Measurements from ENCODE around the gene GP5. TPM values are rescaled to one million over a fixed set of nuclear protein-coding genes. Genes with fewer than 3 reads are reported as not detected.

The GP5 gene
- total RNA-seq, 1 experiment from 2014 or later, result not detected

DNA sequence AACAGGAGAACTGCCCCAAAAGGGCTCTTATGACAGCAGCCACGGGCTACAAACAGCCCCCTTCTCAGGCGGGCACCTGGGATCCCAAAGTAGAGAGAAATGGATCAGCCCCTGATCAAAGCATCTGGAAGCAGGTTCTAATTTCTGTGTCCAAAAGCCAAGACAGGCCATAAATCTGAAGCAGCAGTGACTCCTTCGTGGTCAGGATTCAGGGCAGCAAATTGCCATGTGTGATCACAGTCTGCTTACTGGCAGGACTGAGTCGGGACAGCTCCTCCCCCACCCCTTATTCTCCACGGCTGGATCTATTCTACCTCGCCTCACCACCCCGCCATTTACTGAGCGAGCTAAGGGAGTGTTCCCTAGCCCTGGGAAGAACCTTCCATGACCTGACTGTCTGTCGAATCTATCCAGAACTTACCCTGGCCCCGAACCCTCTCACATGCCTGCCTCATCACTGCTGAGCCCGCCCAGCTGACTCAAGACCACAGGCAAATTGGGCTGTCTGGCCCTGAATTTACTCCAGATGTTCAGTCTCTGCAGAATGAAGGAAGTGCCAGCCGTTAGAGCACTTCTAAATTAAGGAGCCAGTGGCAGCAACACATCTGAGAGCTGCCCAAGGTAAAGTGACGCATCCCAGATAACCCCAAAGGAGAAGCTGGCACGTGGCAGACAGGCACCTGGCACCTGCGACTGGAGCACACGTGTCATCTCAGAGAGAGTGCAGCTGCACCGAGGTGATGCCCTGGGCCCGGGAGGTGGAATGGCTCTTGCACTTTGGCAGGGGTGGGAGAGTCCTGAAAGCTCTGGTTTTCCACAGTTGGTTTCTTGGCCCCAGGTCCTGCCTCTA lies 30.8 kb downstream of the GP5 start:
- Mint-ChIP-seq H3K4me3 (no peak overlapping the region), H3K9me3 (no peaks in the 10 kb centered on the region; a peak in 1 of 5 replicates), H3K27ac (no peak overlapping the region), H3K27me3 (ENCODE audit: low read depth) (peaks cover 21% of the 10 kb centered on the region), H3K36me3 (ENCODE audit: insufficient read depth in 1 of 3, low read depth in 3 of 3) (no peaks in the 10 kb centered on the region; a peak in 1 of 7 replicates), H3K4me1 (peaks cover 24 to 37% of the 10 kb centered on the region in 2 experiments)
- Histone ChIP-seq H3K4me1 (ENCODE audit: insufficient read depth, low read length) (no peaks in the 10 kb centered on the region), H3K14ac (ENCODE audit: insufficient read depth, low read length) (no peak overlapping the region; the same call in 1 of the 2 replicates), H3K27me3 (ENCODE audit: insufficient read depth, low read length) (no peaks in the 10 kb centered on the region; the same call in 1 of the 2 replicates), H2BK12ac (ENCODE audit: insufficient read length, low read depth, low read length) (no peak overlapping the region), H2BK5ac (ENCODE audit: insufficient read length, low read length) (no peak overlapping the region), H3K56ac (ENCODE audit: insufficient read length, low read depth, low read length) (no peak overlapping the region), H3K23ac (ENCODE audit: insufficient read length, low read depth, low read length) (no peak overlapping the region), H3K9me3 (ENCODE audit: control insufficient read depth, low read depth, low read length) (no peaks in the 10 kb centered on the region), H3K4me2 (ENCODE audit: insufficient read depth, insufficient read length, low read length) (no peak overlapping the region), H2BK20ac (ENCODE audit: low read depth, low read length, poor library complexity, severe bottlenecking) (no peak overlapping the region), H2BK120ac (ENCODE audit: low read depth, low read length, poor library complexity, severe bottlenecking) (no peak overlapping the region), H3K23me2 (ENCODE audit: insufficient read length, low read depth, low read length, poor library complexity, severe bottlenecking) (no peaks in the 10 kb centered on the region), H2AK5ac (ENCODE audit: insufficient read length, low read length) (no peak overlapping the region), H4K91ac (ENCODE audit: insufficient read length, low read depth, low read length) (no peak overlapping the region), H2BK15ac (ENCODE audit: low read depth, low read length) (no peak overlapping the region), H3K18ac (ENCODE audit: insufficient read length, low read depth, low read length) (no peak overlapping the region), H3K79me2 (ENCODE audit: insufficient read depth, low read length) (no peaks in the 10 kb centered on the region), H3K27ac (ENCODE audit: insufficient read length, low read depth, low read length) (no peak overlapping the region), H4K20me1 (ENCODE audit: control insufficient read depth, insufficient read depth, insufficient read length) (no peaks in the 10 kb centered on the region), H4K8ac (replicated peaks; ENCODE audit: insufficient read length, low read depth, low read length) (no peak overlapping the region), H3K9ac (ENCODE audit: extremely low read depth, insufficient read length, low read length) (no peak overlapping the region), H3T11ph (ENCODE audit: low read length) (no peak overlapping the region), H3K4ac (ENCODE audit: low read depth, low read length) (no peak overlapping the region), H2AFZ (ENCODE audit: low read length) (no peak overlapping the region), H3K79me1 (ENCODE audit: insufficient read depth, low read depth, low read length, poor library complexity, severe bottlenecking) (no peaks in the 10 kb centered on the region), H4K5ac (ENCODE audit: insufficient read length, low read depth, low read length) (no peak overlapping the region)
- WGBS (ENCODE audit: extremely low coverage, insufficient read length, low lambda C conversion rate), result no CpG with 5 or more reads among the region's 18 CpGs
- DNase-seq, result no peak
- TF ChIP-seq, protein P1, sequence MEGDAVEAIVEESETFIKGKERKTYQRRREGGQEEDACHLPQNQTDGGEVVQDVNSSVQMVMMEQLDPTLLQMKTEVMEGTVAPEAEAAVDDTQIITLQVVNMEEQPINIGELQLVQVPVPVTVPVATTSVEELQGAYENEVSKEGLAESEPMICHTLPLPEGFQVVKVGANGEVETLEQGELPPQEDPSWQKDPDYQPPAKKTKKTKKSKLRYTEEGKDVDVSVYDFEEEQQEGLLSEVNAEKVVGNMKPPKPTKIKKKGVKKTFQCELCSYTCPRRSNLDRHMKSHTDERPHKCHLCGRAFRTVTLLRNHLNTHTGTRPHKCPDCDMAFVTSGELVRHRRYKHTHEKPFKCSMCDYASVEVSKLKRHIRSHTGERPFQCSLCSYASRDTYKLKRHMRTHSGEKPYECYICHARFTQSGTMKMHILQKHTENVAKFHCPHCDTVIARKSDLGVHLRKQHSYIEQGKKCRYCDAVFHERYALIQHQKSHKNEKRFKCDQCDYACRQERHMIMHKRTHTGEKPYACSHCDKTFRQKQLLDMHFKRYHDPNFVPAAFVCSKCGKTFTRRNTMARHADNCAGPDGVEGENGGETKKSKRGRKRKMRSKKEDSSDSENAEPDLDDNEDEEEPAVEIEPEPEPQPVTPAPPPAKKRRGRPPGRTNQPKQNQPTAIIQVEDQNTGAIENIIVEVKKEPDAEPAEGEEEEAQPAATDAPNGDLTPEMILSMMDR (conservative IDR thresholded peaks at IDR 0.05), result no peak

Measured in H9 (cell line).